ENCODE results near the gene RUNX2.

- TF ChIP-seq CTCF (IDR thresholded peaks at IDR 0.05 in 2 of 3, conservative IDR thresholded peaks at IDR 0.05 in 1 of 3; ENCODE audit: control insufficient read depth in 2 of 3, extremely low read depth in 1 of 3, insufficient read depth in 1 of 3, low read depth in 3 of 3, low read length in 3 of 3) (no peak), ZNF687 (IDR thresholded peaks at IDR 0.05) (no peak), ESRRA (IDR thresholded peaks at IDR 0.05; ENCODE audit: low read length) (no peak), EED (IDR thresholded peaks at IDR 0.05; ENCODE audit: low read depth) (no peak), BCL3 (IDR thresholded peaks at IDR 0.05; ENCODE audit: borderline replicate concordance, insufficient read depth, low read depth, low read length, poor library complexity, severe bottlenecking) (no peak), POLR2A (IDR thresholded peaks at IDR 0.05; ENCODE audit: low read depth, low read length) (no peak)
Measured at GRCh38 chr6:45415788-45416518, 87.8 kb downstream of the RUNX2 start.
